Endothelial cell of umbilical vein (primary cell): ENCODE results near the gene PRXL2A. TPM values are rescaled to one million over a fixed set of nuclear protein-coding genes. Genes with fewer than 3 reads are reported as not detected.

Experiments used
- BruUV-seq: library from RNA; stranded (reverse); fragments of 400-500 nt; replicated peaks from 2 replicates; lab custom pipeline; 2021; lab: Mats Ljungman, UMichigan
- CTCF ChIA-PET: fragments of 300-600, 350-600 bp; sonication (Branson Sonifier 250); formaldehyde crosslinking; loops from one replicate; lab custom pipeline; 2021; ENCODE audit warnings: antibody characterized with exemption, inconsistent platforms; lab: Charles Lee
- POLR2A ChIA-PET: fragments of 300-600, 350-600 bp; sonication (Branson Sonifier 250); formaldehyde crosslinking; loops from one replicate; lab custom pipeline; 2021; ENCODE audit warnings: antibody characterized with exemption, inconsistent platforms; lab: Charles Lee
- DNase-seq: peaks from one replicate; pipeline ENCODE4 v3.0.0-alpha.2; 2011; ENCODE audit warnings: low read depth, low spot score
- FAIRE-seq: peaks from 2 replicates; lab custom pipeline; 2011; peaks lifted over from hg19 to GRCh38; lab: Jason Lieb, UNC
- H2AFZ ChIP-seq: 2 replicates; pipeline ENCODE4 v1.6.0; 2012; ENCODE audit warnings: low read depth, low read length, control low read depth, inconsistent platforms
- H3K27ac ChIP-seq: 2 replicates; pipeline ENCODE4 v1.5.1; 2011; ENCODE audit warnings: low read depth, mild to moderate bottlenecking, control low read depth, low read length, moderate library complexity; ENCODE audit not compliant: insufficient read depth
- H3K27me3 ChIP-seq, 2 experiments: 2 replicates each; pipeline versions ENCODE4 v1.6.0 to v1.6.1; 2011; ENCODE audit warnings: low read length in 2 of 2, mixed read lengths in 1 of 2; ENCODE audit not compliant: control insufficient read depth in 2 of 2, insufficient read depth in 2 of 2
- H3K36me3 ChIP-seq, 2 experiments: 2 replicates in 1 of 2; 3 replicates in 1 of 2; pipeline ENCODE4 v1.5.1; 2011; ENCODE audit warnings: low read length in 2 of 2, mild to moderate bottlenecking in 1 of 2, moderate library complexity in 1 of 2; ENCODE audit not compliant: control insufficient read depth in 2 of 2, insufficient read depth in 2 of 2; ENCODE audit errors: extremely low read depth in 1 of 2
- H3K4me1 ChIP-seq: 3 replicates; pipeline ENCODE4 v1.5.1; 2011; ENCODE audit warnings: mild to moderate bottlenecking, low read length; ENCODE audit not compliant: control insufficient read depth, insufficient read depth; ENCODE audit errors: extremely low read depth
- H3K4me2 ChIP-seq: 2 replicates; pipeline ENCODE4 v1.6.1; 2011; ENCODE audit warnings: low read length, control low read depth, mixed read lengths; ENCODE audit not compliant: insufficient read depth
- H3K4me3 ChIP-seq, 3 experiments: fragments of 200-600 bp in 1 of 3; sonication (generic), shearing (Covaris generic) in 1 of 3; replicated peaks in 1 of 3; 2 replicates each; pipeline ENCODE4 v1.5.1; 2011 to 2016; ENCODE audit warnings: control low read depth in 3 of 3, low read length in 3 of 3, mild to moderate bottlenecking in 2 of 3, inconsistent platforms in 1 of 3, low read depth in 1 of 3, moderate library complexity in 1 of 3; ENCODE audit not compliant: insufficient read depth in 1 of 3
- H3K79me2 ChIP-seq: 2 replicates; pipeline ENCODE4 v1.6.0; 2012; ENCODE audit warnings: low read length, inconsistent platforms; ENCODE audit not compliant: control insufficient read depth, insufficient read depth
- H3K9ac ChIP-seq: replicated peaks from 2 replicates; pipeline ENCODE3; 2011; ENCODE audit warnings: low read length, control low read depth; ENCODE audit not compliant: insufficient read depth; ENCODE audit errors: extremely low read depth
- H3K9me1 ChIP-seq: replicated peaks from 3 replicates; pipeline ENCODE4 v1.6.0; 2011; ENCODE audit warnings: mild to moderate bottlenecking, low read length; ENCODE audit not compliant: control insufficient read depth, insufficient read depth; ENCODE audit errors: extremely low read depth
- H3K9me3 ChIP-seq: replicated peaks from 2 replicates; pipeline ENCODE4 v1.5.1; 2012; ENCODE audit warnings: low read length, inconsistent platforms; ENCODE audit not compliant: control insufficient read depth, insufficient read depth
- H4K20me1 ChIP-seq: replicated peaks from 2 replicates; pipeline ENCODE3; 2011; ENCODE audit warnings: mild to moderate bottlenecking, low read length; ENCODE audit not compliant: control insufficient read depth, insufficient read depth; ENCODE audit errors: extremely low read depth
- CTCF ChIP-seq, 2 donors: IDR thresholded peaks; 1 replicate in 1 of 2; 2 replicates in 1 of 2; pipeline ENCODE4 v1.5.1; 2011; ENCODE audit warnings: low read length in 2 of 2, mild to moderate bottlenecking in 2 of 2, moderate library complexity in 2 of 2, control low read depth in 1 of 2, inconsistent platforms in 1 of 2, low read depth in 1 of 2; ENCODE audit not compliant: insufficient read depth in 1 of 2; ENCODE audit errors: extremely low read depth in 1 of 2
- EZH2 ChIP-seq: IDR thresholded peaks from 2 replicates; pipeline ENCODE4 v1.6.1; 2012; ENCODE audit warnings: borderline replicate concordance, low read depth, mild to moderate bottlenecking, moderate library complexity, low read length, inconsistent platforms; ENCODE audit not compliant: severe bottlenecking
- FOS ChIP-seq: IDR thresholded peaks from 2 replicates; pipeline ENCODE4 v1.6.1; 2011; ENCODE audit warnings: mild to moderate bottlenecking, low read length, moderate library complexity, borderline replicate concordance; ENCODE audit not compliant: insufficient read depth
- GATA2 ChIP-seq: IDR thresholded peaks from 2 replicates; pipeline ENCODE4 v1.7.0; 2011; ENCODE audit warnings: low read depth, mild to moderate bottlenecking, moderate library complexity, mixed read lengths, low read length; ENCODE audit not compliant: insufficient read length, insufficient read depth
- JUN ChIP-seq: IDR thresholded peaks from 2 replicates; pipeline ENCODE4 v1.6.1; 2011; ENCODE audit warnings: borderline replicate concordance, low read depth; ENCODE audit not compliant: insufficient read length, insufficient read depth
- MAX ChIP-seq: IDR thresholded peaks from 2 replicates; pipeline ENCODE4 v1.6.1; 2011; ENCODE audit not compliant: insufficient read depth, insufficient read length
- MYC ChIP-seq: IDR thresholded peaks from one replicate; pipeline ENCODE4 v1.6.1; 2011; ENCODE audit warnings: mild to moderate bottlenecking, low read depth, low read length
- POLR2A ChIP-seq: IDR thresholded peaks from 2 replicates; pipeline ENCODE4 v1.6.1; 2012; ENCODE audit warnings: low read depth, mild to moderate bottlenecking, control low read depth, low read length
- POLR2AphosphoS5 ChIP-seq: IDR thresholded peaks from 2 replicates; pipeline ENCODE4 v1.6.1; 2012; ENCODE audit warnings: low read depth, mild to moderate bottlenecking, control low read depth, low read length, moderate library complexity; ENCODE audit not compliant: insufficient read depth
- dilution Hi-C: fragments of 300-500 bp; cut with MboI; formaldehyde crosslinking; loops from one replicate; pipeline ENCODE4 v1.15.0; 2019; ENCODE audit warnings: low sequenced_read_pairs; ENCODE audit not compliant: extremely low pct_ligation_motif_present
- intact Hi-C: fragments of 100-400 bp; cut with micrococcal nuclease; formaldehyde crosslinking; loops from one replicate; pipeline ENCODE4 v1.10.0; 2022
- polyA plus RNA-seq, 4 experiments: library from polyadenylated mRNA; depleted of rRNA in 3 of 4; stranded (reverse) in 3 of 4; unstranded in 1 of 4; fragments of >200 nt; gene quantifications; 2 replicates each; pipeline versions ENCODE4 v1.2.1 to v1.2.3, GENCODE V29; 2011 to 2012; ENCODE audit warnings: missing spikeins in 1 of 4
- total RNA-seq: library from RNA; stranded (reverse); gene quantifications from 2 replicates; pipeline ENCODE4 v1.2.3, GENCODE V29; 2021

PRXL2A gene
- total and polyA plus RNA-seq, 2 donors (not counting 3 experiments of a cell fraction or from before 2014, with no cell fraction given): 113 to 321 TPM

GRCh38 chr10:80406204-80406603 lies 2.1 kb upstream of the PRXL2A start:
- H3K27ac ChIP-seq: no peak overlapping the region
- no peak overlapping the region for H3K4me2 ChIP-seq
- FAIRE-seq: no peak
- POLR2A ChIA-PET: no interaction called here
- no peaks in the 10 kb centered on the region for H3K36me3 ChIP-seq
- CTCF ChIA-PET: interaction anchor here (1.0 to 1.2 kb wide), 6 partner anchors 10 to 190 kb away, joined by 3 to 4 read pairs (median 3); no protein-coding TSS in a partner anchor
- TF ChIP-seq GATA2 (no peak), POLR2A (no peak), JUN (no peak), EZH2 (no peak), MAX (no peak), FOS (no peak), MYC (no peak), POLR2AphosphoS5 (no peak), CTCF (IDR thresholded peaks at IDR 0.05; ENCODE audit: extremely low read depth in 1 of 2, insufficient read depth in 1 of 2, low read depth in 1 of 2, low read length in 2 of 2) (no peak)
- H3K9me3 ChIP-seq: no peaks in the 10 kb centered on the region
- dilution Hi-C loops (no loop called here), intact Hi-C loops (no loop called here)
- H3K4me1 ChIP-seq: peaks cover 21% of the 10 kb centered on the region
- H4K20me1 ChIP-seq: no peaks in the 10 kb centered on the region
- DNase-seq: peak; percentile 34
- H3K4me3 ChIP-seq: no peak overlapping the region
- H3K9me1 ChIP-seq: no peaks in the 10 kb centered on the region
- no TSS peak for BruUV-seq
- H3K27me3 ChIP-seq: no peaks in the 10 kb centered on the region
- H3K9ac ChIP-seq: no peak overlapping the region
- H3K79me2 ChIP-seq: peaks cover 28% of the 10 kb centered on the region
- no peak overlapping the region for H2AFZ ChIP-seq
